ENCODE results near the gene PNMA6E.

PNMA6E gene

DNA sequence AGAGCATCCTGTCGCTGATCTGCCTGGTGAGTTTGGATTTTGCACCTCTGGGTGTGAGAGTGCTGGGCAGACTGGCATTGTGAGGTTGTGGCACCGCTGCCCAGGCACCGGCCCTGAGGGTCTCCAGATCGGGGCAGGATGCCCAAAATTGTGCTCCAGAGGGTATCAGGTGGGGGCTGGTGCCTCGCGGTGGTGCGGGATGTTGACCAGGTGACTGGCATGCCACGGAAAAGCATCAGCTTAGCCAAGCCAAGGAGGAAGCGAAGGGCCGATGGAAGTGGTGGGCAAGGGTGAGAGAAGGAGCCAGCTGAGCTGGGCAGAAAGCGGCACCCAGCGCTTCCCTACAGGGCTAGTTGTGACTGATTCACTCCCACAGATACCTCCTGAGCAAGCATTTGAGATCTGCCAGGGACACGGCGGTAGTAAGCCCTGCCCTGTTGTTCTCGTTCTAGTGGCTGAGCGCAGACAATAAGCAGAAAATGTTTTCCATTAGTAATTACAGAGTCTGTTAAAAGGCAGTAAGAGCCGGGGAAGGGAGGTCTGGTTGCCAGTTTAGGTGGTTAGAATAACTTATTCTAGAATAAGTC lies 10.9 kb upstream of the PNMA6E start:
- peak overlapping the region; percentile 54 for H3K4me3 ChIP-seq (ENCODE audit: low read depth, low read length)
- no peak for TF ChIP-seq CTCF (conservative IDR thresholded peaks at IDR 0.05; ENCODE audit: low read depth, low read length)
- DNase-seq (ENCODE audit: low read depth): no peak

- peak within 1 kb of the TSS; percentile 54 for H3K4me3 ChIP-seq (ENCODE audit: low read depth, low read length)
- DNase-seq (ENCODE audit: low read depth): peak; percentile 4
- no peak for TF ChIP-seq CTCF (conservative IDR thresholded peaks at IDR 0.05; ENCODE audit: low read depth, low read length)
These were observed 10.3 kb upstream of the PNMA6E start, which contains the start of gene ZFP92 for GRCh38 chrX:153411255-153411987. ZFP92 (plus strand) TSS chrX:153411472; CDS start chrX:153418323, 6,851 bp downstream.

DNA sequence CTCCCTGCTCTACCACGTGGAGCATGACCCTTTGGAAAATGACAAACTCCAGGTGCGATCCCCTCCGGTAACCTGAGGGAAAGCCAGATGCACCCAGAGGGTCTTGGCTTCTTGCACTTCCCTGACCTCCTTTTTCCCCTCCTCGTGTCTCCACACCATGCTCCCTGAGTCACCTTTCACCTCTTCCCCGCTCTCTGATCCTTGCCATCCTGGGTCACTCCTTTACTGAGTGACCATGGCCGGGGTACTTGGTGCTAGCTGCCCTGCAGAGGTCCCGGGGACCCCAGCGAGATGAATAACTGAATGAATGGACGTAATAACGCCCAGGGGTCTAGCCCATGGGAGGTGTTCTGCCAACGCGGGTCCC lies 9.7 kb upstream of the PNMA6E start:
- DNase-seq (ENCODE audit: low read depth): no peak
- TF ChIP-seq CTCF (conservative IDR thresholded peaks at IDR 0.05; ENCODE audit: low read depth, low read length): no peak
- H3K4me3 ChIP-seq (ENCODE audit: low read depth, low read length): peak overlapping the region; percentile 54

- no peak overlapping the region for H3K4me3 ChIP-seq (ENCODE audit: low read depth, low read length)
- no peak for DNase-seq (ENCODE audit: low read depth)
- no peak for TF ChIP-seq CTCF (conservative IDR thresholded peaks at IDR 0.05; ENCODE audit: low read depth, low read length)
These were observed 9.2 kb upstream of the PNMA6E start for GRCh38 chrX:153410373-153410772.

DNA sequence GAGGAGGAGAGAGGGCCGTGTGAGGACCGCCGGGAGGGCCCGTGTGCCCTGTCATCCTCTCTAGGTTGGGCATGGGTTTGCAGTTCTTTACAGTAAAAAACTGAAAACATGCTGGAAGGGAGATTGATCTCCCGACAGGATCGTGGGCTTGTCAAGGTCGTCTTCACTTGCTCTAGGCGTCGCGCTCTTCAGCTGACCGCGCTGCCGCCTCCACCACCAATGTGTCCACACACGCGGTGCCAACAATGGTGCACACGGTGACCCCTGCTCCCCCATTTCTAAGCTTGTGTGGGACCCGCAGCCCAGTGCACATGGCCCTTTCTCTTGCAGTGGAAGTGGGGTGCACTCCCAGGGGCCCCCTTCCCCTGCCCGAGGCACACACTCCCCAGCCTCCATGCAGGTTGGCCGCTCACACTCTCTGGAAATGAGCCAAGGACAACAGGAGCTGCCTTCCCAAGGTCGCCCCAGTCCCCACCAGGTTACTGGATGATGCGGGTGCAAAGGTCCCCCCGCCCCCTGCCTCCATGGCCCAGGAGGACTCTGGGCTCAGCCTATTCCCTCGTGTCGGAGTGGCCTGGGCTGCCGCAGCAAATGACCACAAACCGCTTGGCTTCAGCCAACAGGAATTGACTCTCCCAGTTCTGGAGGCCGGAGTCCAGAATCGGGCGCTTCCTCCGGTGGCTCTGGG lies 8.4 kb upstream of the PNMA6E start:
- H3K4me3 ChIP-seq (ENCODE audit: low read depth, low read length): no peak overlapping the region
- no peak for DNase-seq (ENCODE audit: low read depth)
- no peak for TF ChIP-seq CTCF (conservative IDR thresholded peaks at IDR 0.05; ENCODE audit: low read depth, low read length)

DNA sequence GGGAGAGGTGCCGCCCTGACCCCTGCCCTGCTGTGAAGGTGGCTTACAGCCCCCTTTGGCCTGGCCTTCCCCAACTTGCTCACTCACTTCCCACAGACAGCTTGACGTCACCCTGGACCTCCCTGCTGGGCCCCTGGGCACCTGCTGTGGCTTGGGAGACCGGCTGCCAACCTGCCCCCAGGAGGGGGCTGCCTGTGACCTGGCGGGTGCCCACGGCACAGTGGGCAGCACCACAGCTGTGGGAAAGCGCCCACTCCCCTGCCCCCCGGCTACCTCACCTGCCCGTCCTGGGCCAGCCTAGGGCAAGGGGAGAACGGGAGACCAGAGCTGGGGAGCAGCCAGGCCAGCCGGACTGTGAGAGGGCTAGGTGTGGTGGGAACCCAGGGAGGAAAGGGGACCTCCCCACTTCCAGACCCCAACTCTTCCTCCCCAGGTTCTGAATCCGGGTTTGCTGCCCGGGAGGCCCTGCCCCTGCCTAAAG lies 7.8 kb upstream of the PNMA6E start:
- no peak overlapping the region for H3K4me3 ChIP-seq (ENCODE audit: low read depth, low read length)
- no peak for TF ChIP-seq CTCF (conservative IDR thresholded peaks at IDR 0.05; ENCODE audit: low read depth, low read length)
- DNase-seq (ENCODE audit: low read depth): no peak

Data from choroid plexus epithelial cell (primary cell).